ENCODE results near the gene FGF6. TPM values are rescaled to one million over a fixed set of nuclear protein-coding genes. Genes with fewer than 3 reads are reported as not detected.

Gene FGF6
- total and polyA plus RNA-seq, 4 donors, result not detected

DNA sequence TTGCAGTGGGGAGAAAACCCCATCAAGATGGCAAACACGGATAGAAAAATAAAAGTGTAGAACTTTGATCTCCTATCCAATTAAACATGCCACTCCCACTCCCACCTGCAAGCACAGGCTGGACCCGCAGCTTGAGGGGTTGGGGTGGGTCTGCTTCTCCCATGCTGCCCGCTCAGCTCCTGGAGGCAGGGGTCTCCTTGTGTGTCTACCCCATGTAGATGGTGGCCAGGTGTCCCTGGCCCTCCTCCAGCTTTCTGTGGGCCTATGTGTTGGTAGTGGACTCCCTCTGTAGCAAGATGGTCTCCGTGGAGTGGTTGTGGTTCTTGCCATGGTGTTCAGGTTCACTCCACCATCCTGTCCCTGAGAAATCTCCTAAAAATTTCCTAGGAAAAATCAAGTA, 42.6 kb downstream of the FGF6 start:
- no peak for TF ChIP-seq CTCF (IDR thresholded peaks at IDR 0.05; ENCODE audit: control extremely low read depth, extremely low read depth)
- Histone ChIP-seq H3K4me3 (no peak overlapping the region), H3K9me3 (ENCODE audit: control insufficient read depth in 4 of 4, insufficient read depth in 3 of 4, low read length in 3 of 4) (peaks cover 0 to 7% (median 0%) of the 10 kb centered on the region in 4 donors), H3K9ac (ENCODE audit: insufficient read depth in 1 of 2, low read length in 2 of 2) (no peak overlapping the region), H3K27ac (ENCODE audit: low read depth in 1 of 2, low read length in 1 of 2) (no peak overlapping the region), H3K4me1 (ENCODE audit: control insufficient read depth in 5 of 5, insufficient read depth in 5 of 5, low read length in 5 of 5) (no peaks in the 10 kb centered on the region), H3K36me3 (ENCODE audit: control insufficient read depth in 4 of 4, insufficient read depth in 4 of 4, low read length in 4 of 4) (no peaks in the 10 kb centered on the region), H3K27me3 (ENCODE audit: control insufficient read depth in 3 of 3, insufficient read depth in 3 of 3, low read length in 2 of 3) (peaks cover 0 to 7% (median 0%) of the 10 kb centered on the region in 3 donors)
- DNase-seq, result no peak
- 86 to 94% methylated on average over 4 of the region's 4 CpGs for WGBS, 2 donors
- ATAC-seq (ENCODE audit: insufficient read depth, low FRiP score), result no peak

- no peak overlapping the region for H3K27ac ChIP-seq (ENCODE audit: low read depth in 1 of 2, low read length in 1 of 2)
- peaks cover 0 to 7% (median 0%) of the 10 kb centered on the region in 4 donors for H3K9me3 ChIP-seq (ENCODE audit: control insufficient read depth in 4 of 4, insufficient read depth in 3 of 4, low read length in 3 of 4)
- H3K4me3 ChIP-seq, result no peak overlapping the region
- peaks cover 0 to 7% (median 0%) of the 10 kb centered on the region in 3 donors for H3K27me3 ChIP-seq (ENCODE audit: control insufficient read depth in 3 of 3, insufficient read depth in 3 of 3, low read length in 2 of 3)
- H3K36me3 ChIP-seq (ENCODE audit: control insufficient read depth in 4 of 4, insufficient read depth in 4 of 4, low read length in 4 of 4), result no peaks in the 10 kb centered on the region
- no peak for TF ChIP-seq CTCF (IDR thresholded peaks at IDR 0.05; ENCODE audit: control extremely low read depth, extremely low read depth)
- H3K9ac ChIP-seq (ENCODE audit: insufficient read depth in 1 of 2, low read length in 2 of 2), result no peak overlapping the region
- ATAC-seq (ENCODE audit: insufficient read depth, low FRiP score), result no peak
- H3K4me1 ChIP-seq (ENCODE audit: control insufficient read depth in 5 of 5, insufficient read depth in 5 of 5, low read length in 5 of 5), result no peaks in the 10 kb centered on the region
- no peak for DNase-seq
- WGBS, 2 donors, result 77 to 85% methylated on average over 3 of the region's 3 CpGs
These were observed 44.5 kb downstream of the FGF6 start for GRCh38 chr12:4401117-4401516.

GRCh38 chr12:4395818-4396217, 49.8 kb downstream of the FGF6 start:
- Histone ChIP-seq H3K9me3 (ENCODE audit: control insufficient read depth in 4 of 4, insufficient read depth in 3 of 4, low read length in 3 of 4) (peaks cover 0 to 2% (median 0%) of the 10 kb centered on the region in 4 donors), H3K27ac (ENCODE audit: low read depth in 1 of 2, low read length in 1 of 2) (no peak overlapping the region), H3K4me3 (no peak overlapping the region), H3K36me3 (ENCODE audit: control insufficient read depth in 4 of 4, insufficient read depth in 4 of 4, low read length in 4 of 4) (no peaks in the 10 kb centered on the region), H3K9ac (ENCODE audit: insufficient read depth in 1 of 2, low read length in 2 of 2) (no peak overlapping the region), H3K27me3 (ENCODE audit: control insufficient read depth in 3 of 3, insufficient read depth in 3 of 3, low read length in 2 of 3) (peaks cover 0 to 4% (median 0%) of the 10 kb centered on the region in 3 donors), H3K4me1 (ENCODE audit: control insufficient read depth in 5 of 5, insufficient read depth in 5 of 5, low read length in 5 of 5) (peaks cover 0 to 2% (median 0%) of the 10 kb centered on the region in 5 donors)
- no peak for TF ChIP-seq CTCF (IDR thresholded peaks at IDR 0.05; ENCODE audit: control extremely low read depth, extremely low read depth)
- 71 to 76% methylated on average over 2 of the region's 2 CpGs for WGBS, 2 donors
- ATAC-seq (ENCODE audit: insufficient read depth, low FRiP score) (no peak), DNase-seq (no peak)

GRCh38 chr12:4393211-4393610, 52.4 kb downstream of the FGF6 start:
- H3K36me3 ChIP-seq (ENCODE audit: control insufficient read depth in 4 of 4, insufficient read depth in 4 of 4, low read length in 4 of 4), result no peaks in the 10 kb centered on the region

More at GRCh38 chr12:4393211-4393610, 52.4 kb downstream of the FGF6 start:
- Histone ChIP-seq H3K27ac (ENCODE audit: low read depth in 1 of 2, low read length in 1 of 2) (no peak overlapping the region), H3K4me3 (no peak overlapping the region), H3K4me1 (ENCODE audit: control insufficient read depth in 5 of 5, insufficient read depth in 5 of 5, low read length in 5 of 5) (peaks cover 0 to 2% (median 0%) of the 10 kb centered on the region in 5 donors), H3K9me3 (ENCODE audit: control insufficient read depth in 4 of 4, insufficient read depth in 3 of 4, low read length in 3 of 4) (peaks cover 0 to 2% (median 0%) of the 10 kb centered on the region in 4 donors), H3K27me3 (ENCODE audit: control insufficient read depth in 3 of 3, insufficient read depth in 3 of 3, low read length in 2 of 3) (peaks cover 0 to 4% (median 0%) of the 10 kb centered on the region in 3 donors), H3K9ac (ENCODE audit: insufficient read depth in 1 of 2, low read length in 2 of 2) (no peak overlapping the region)
- no peak for TF ChIP-seq CTCF (IDR thresholded peaks at IDR 0.05; ENCODE audit: control extremely low read depth, extremely low read depth)
- no peak for DNase-seq
- 83 to 89% methylated on average over 5 of the region's 5 CpGs for WGBS, 2 donors
- no peak for ATAC-seq (ENCODE audit: insufficient read depth, low FRiP score)
